Measurements from ENCODE around the gene TAF4.

Gene TAF4

GRCh38 chr20:62023935-62024334, 41.7 kb downstream of the TAF4 start:
- POLR2A ChIA-PET, result interaction anchor here (1.3 kb wide), 1 partner anchor 42 kb away, joined by 4 read pairs; the partner anchor contains the start of gene TAF4

DNA sequence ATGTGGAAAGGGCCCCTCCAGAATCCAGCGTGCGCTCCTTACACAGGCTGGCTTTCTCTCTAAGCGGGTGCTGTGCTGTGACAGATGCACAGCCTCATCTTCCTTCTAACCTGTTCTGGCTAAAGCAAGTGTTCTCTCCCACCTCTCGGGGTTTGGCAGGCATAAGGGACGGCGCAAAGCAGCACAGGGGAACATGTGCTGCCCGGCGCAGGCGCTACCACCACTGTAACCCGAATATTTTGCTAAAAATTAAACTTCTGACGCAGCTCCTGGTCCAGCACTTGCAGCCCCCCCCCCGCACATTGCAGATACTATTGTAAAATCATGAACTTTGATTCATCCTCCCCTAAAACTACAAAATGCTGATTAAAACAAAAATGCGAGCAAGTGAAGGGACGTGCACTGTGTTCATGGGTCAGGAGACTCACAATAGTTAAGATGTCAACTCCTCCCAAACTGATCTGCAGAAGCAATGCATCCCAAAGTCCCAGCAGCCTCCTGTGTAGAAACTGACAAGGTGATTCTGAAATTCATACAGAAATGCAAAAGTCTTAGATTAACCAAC, 43.0 kb downstream of the TAF4 start:
- TF ChIP-seq, protein P1, sequence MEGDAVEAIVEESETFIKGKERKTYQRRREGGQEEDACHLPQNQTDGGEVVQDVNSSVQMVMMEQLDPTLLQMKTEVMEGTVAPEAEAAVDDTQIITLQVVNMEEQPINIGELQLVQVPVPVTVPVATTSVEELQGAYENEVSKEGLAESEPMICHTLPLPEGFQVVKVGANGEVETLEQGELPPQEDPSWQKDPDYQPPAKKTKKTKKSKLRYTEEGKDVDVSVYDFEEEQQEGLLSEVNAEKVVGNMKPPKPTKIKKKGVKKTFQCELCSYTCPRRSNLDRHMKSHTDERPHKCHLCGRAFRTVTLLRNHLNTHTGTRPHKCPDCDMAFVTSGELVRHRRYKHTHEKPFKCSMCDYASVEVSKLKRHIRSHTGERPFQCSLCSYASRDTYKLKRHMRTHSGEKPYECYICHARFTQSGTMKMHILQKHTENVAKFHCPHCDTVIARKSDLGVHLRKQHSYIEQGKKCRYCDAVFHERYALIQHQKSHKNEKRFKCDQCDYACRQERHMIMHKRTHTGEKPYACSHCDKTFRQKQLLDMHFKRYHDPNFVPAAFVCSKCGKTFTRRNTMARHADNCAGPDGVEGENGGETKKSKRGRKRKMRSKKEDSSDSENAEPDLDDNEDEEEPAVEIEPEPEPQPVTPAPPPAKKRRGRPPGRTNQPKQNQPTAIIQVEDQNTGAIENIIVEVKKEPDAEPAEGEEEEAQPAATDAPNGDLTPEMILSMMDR (IDR thresholded peaks at IDR 0.05; ENCODE audit: control extremely low read depth, extremely low read depth, low read depth, missing control alignments), result no peak
- POLR2A ChIA-PET, result no interaction called here
- CTCF ChIA-PET, result interaction anchor here (1.0 to 1.5 kb wide), 3 partner anchors 8 to 122 kb away, joined by 3 read pairs; no protein-coding TSS in a partner anchor
- no peak for DNase-seq (ENCODE audit: extremely low spot score)

More at GRCh38 chr20:62023935-62024334, 41.7 kb downstream of the TAF4 start:
- TF ChIP-seq, protein P1 (IDR thresholded peaks at IDR 0.05; ENCODE audit: control extremely low read depth, extremely low read depth, low read depth, missing control alignments), result no peak
- CTCF ChIA-PET, result interaction anchor here (1.2 to 1.5 kb wide), 2 partner anchors 13 kb away, joined by 3 to 5 read pairs; no protein-coding TSS in a partner anchor
- no peak for DNase-seq (ENCODE audit: extremely low spot score)

DNA sequence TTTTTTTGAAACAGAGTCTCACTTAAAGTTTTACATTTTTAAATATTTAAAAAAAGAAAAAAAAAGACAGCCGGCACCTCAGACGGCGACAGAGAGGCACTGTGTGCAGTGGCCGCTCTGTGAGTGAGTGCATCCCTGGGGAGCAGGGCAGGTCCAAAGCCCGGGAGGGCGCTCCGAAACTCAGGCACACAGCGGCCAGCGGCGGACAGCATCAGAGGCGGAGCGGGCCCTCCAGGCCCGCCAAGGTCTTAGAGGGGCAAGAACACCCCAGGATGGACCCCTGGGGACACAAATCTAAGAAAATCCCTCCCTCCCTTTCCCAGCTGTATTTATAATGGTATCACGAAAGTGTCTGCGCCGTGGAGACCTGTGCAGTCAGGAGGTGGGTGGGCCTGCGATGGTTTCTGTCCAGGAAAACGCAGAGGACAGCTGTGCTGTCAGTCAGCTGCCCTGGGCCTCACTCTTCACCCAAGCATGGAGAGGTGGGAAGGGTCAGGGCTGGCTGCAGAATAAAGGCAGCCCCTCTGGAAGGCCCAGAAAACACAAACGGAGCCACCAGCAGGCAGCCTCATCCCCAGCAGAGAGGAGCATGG, 43.8 kb downstream of the TAF4 start:
- TF ChIP-seq, protein P1 (IDR thresholded peaks at IDR 0.05; ENCODE audit: control extremely low read depth, extremely low read depth, low read depth, missing control alignments), result no peak
- ChIA-PET POLR2A (no interaction called here), CTCF (interaction anchor here (1.0 to 1.2 kb wide), 3 partner anchors 9 to 123 kb away, joined by 3 to 6 read pairs (median 3); no protein-coding TSS in a partner anchor)
- DNase-seq (ENCODE audit: extremely low spot score), result no peak

- CTCF ChIA-PET, result interaction anchor here (1.1 to 1.6 kb wide), 3 partner anchors 10 kb away, joined by 3 to 7 read pairs (median 6); no protein-coding TSS in a partner anchor
- POLR2A ChIA-PET, result no interaction called here
- no peak for DNase-seq (ENCODE audit: extremely low spot score)
- TF ChIP-seq, protein P1 (IDR thresholded peaks at IDR 0.05; ENCODE audit: control extremely low read depth, extremely low read depth, low read depth, missing control alignments), result no peak
Observed at GRCh38 chr20:62020935-62021701, 44.6 kb downstream of the TAF4 start.

DNA sequence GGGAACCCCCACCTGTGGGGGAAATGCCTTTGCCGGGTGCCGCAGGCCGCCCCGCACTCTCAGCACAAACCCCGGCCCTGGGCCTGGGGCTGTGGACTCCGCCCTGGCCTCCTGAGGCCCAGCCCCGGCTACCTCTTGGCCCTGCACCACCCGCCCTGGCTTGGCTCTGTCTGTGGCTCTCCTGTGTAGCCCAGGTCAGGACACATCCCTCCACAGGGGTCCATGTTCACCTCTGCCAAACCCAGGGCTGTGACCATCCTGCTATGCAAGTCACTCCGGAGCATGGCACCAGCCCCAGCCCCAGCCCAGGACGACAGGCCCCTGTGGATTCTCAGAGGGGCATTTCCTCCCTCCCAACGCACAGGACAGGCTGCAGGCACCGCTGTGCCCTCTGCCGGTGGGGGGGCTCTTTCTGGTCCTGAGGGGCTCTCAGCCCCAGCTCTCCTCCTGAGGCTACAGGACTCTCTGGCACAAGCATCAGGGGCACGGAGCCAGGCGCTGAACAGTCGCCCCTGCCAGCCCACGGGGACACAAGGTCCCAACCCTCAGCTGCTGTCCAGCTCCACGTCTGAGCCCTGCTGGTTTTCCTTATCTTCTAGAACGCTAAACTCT, 45.7 kb downstream of the TAF4 start:
- TF ChIP-seq, protein P1 (IDR thresholded peaks at IDR 0.05; ENCODE audit: control extremely low read depth, extremely low read depth, low read depth, missing control alignments), result no peak
- ChIA-PET POLR2A (no interaction called here), CTCF (interaction anchor here (1.0 to 1.8 kb wide), 4 partner anchors 9 to 122 kb away, joined by 3 to 7 read pairs (median 6); no protein-coding TSS in a partner anchor)
- no peak for DNase-seq (ENCODE audit: extremely low spot score)
